GM21737 (cell line): ENCODE data around the gene NIPA2.

Experiments
- ATAC-seq: cut with Tn5 transposase; IDR thresholded peaks from one replicate; pipeline ENCODE4 v1.9.1; 2021; ENCODE audit warnings: mild to moderate bottlenecking, moderate library complexity; ENCODE audit not compliant: unreplicated experiment

NIPA2 gene

DNA sequence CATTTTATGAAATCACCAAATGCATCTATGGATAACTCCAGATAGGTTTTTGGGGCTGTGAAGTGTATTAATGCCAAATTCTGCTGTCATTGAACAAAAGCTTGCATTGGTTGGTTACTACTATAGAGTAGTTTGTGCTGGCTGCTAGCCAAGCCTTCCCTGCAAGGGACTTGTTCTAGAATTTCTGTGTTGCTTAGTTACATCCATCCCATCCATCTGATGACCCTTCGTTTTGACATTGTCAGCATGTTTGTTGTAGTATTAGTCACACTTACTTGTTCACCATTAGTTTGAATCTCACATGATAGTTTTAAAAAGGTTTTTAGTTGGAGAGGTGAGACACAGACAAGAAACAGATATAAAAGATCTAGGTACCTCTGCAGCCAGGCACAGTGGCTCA, 7.0 kb upstream of the NIPA2 start:
- no peak for ATAC-seq

DNA sequence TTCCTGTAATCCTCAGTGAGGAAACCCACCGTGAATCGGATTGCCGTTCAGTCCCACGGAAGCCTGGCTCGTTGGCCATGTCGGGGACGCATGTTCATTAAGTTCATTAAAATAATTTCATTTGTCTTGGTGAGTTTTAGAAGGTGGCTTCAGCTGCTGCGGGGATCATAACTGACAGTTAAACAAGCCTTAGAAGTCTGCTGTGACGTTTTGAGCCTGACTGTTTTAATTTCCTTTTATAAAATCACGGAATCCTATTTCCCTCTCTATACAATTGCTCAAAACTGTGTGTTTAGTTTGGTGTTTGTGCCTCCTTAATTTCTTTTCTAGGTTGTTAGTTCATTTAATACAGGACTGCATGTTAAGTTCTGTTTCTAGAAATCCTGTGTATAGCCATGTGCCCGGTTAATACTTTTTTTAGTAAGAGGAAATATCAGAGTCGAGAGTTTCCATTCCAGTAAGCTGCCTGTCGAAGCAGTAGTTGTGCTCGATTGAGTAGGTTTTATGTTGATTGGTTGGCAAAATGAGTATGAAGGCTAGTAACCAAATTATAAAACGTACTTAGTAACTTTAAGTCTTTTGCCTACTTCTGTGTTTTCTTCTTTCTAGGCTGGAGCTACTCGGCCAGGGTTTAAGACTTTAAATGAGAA, 705 bp downstream of the NIPA2 start:
- ATAC-seq = no peak

DNA sequence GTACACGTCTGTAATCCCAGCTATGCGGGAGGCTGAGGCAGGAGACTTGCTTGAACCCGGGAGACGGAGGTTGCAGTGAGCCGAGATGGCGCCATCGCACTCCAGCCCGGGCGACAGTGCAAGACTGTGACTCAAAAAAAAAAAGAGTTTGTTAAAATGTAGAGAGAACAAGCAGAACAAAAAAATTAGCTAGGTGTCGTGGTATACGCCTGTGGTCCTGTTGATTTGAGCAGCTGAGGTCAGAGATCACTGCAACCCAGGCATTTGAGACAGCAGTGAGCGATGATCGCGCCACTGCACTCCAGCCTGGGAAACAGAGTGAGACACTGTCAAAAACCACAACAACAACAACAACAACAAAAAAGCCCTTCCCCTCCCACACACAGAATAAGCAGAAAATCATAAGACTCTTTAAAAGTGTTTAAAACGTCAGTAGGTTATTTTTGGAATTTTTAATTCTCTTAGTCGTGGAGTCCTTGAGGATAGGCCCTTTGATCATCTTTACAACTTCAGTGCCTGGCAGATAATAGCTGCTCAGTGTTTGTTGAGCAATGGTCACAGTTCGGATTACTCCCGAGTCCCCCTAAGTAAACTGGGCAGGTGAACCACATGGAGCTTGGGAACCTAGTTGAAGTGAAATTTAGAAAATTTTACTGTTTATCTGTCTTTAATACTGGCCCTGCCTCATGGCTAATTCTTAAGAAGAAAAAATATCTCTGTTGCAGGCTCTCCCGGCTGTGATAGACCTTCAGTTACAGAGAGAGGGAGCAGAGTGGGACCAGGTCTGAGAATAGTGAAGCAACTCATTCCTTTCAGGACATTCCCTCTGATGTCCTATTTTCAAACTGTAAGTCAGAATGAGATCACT, 6.2 kb downstream of the NIPA2 start:
- ATAC-seq = no peak

DNA sequence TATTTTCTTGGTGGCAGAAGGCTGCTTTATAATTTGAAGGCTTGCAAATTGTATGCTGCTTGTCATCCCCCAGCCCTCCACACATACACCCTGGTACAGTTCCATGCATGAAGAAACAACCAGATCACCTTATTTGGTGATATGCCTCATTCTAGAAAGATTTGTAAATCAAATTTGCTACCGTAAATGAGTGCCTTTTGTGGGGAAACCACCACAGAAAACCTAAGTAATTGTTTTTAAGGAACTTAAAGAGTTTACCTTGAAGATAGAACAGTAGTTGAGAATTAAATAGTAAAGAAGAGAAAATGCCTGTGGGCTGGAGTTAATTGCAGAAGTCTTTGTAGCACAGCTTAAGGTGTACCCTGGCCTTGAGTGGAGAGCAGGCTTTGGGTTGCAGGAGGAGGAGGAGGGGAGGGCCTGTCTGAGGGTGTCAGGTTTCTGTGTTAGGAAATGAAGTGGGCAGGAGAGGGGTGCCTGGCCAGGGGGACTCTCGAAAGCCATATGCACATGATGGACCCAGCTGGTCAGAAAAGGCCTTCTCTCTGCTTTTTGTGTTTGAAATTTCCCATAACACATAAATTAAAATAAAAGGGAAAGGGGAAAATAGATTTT, 6.9 kb downstream of the NIPA2 start:
- ATAC-seq = no peak

DNA sequence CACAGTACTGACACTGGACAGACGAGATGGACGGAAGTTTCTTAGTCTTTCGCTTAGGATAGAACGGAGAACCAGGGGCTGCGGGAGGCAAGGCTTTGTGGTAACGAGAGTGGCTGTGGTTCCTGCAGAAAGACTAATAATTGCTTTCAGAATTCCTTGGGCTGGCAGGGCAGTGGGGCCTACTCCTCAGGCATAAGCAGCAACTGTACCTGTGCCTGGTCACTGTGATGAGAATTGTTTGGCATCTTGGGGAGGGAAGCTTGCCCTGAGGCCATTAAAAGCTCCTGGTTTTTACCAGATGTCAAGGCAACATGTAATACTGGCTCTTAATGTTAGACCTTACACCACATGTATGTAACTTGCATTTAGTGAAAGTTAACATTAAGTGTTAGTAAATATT, 7.6 kb downstream of the NIPA2 start:
- no peak for ATAC-seq

DNA sequence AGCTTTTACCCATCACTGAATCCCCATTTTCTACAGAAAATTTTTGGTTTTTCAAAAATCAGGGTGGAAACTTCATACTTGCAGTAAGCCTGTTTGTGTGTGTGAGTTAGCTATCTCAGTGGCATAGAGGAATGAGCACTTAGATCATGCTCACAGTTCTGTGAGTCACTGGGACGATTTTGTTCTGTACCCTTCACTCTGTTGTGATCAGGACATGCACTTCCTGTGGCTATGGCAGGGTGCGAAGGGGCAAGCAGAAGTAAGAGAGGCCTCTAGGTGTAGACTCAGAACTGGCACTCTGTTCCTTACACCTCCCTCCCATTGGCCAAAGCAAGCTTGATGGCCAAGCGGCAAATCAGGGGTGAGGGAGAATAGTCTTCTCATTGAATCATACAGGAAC, 11.6 kb downstream of the NIPA2 start:
- ATAC-seq = no peak

DNA sequence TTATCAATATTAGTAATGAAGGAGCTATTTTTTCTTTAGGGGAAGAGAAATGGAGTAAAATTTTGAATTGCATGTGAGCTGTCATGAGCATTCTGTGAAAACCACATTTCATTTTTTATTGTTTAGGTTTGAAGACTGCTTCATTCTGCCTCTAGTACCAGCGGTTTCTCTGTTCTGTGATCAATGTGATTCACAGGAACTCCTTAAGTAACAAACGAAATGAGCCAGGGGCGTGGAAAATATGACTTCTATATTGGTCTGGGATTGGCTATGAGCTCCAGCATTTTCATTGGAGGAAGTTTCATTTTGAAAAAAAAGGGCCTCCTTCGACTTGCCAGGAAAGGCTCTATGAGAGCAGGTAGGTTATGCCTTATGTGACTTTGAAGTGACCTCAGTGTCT, 13.0 kb downstream of the NIPA2 start:
- no peak for ATAC-seq

DNA sequence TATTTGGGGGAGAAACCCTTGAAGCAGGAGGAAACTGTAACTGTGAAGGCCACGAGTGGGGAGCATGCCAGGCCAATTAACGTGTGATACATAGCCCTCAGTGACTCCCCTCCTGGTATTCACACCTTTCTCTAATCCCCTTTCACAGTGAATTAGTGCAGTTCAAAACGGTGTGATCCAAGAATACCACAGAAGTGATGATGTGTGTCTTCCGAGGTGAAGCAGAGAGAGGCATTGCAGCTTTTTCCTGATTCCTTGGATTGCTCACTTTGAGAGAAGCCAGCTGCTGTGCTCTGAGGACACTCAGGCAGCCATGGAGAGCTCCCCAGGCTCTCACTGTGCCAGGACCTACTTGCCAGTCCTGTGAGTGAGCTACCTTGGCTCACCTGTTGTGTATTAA, 17.3 kb downstream of the NIPA2 start:
- no peak for ATAC-seq

DNA sequence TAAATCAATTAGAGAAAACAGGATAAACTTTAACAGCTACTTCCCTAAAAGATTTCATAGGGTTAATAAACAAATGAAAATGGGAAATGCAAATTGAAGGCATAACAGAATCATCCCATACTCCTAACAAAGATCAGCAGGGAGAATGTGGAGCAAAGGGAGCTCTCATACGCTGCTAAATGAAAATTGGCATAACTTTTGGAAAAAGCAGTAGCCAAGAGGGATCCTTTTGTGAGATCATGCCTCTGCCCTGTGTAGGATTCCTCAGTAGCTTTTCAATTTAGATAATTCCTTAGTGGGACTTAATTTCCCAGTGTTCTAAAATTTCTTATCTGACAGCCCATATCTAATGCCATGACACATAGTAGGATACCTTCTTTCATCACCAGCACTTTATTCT, 18.2 kb downstream of the NIPA2 start:
- ATAC-seq = no peak

DNA sequence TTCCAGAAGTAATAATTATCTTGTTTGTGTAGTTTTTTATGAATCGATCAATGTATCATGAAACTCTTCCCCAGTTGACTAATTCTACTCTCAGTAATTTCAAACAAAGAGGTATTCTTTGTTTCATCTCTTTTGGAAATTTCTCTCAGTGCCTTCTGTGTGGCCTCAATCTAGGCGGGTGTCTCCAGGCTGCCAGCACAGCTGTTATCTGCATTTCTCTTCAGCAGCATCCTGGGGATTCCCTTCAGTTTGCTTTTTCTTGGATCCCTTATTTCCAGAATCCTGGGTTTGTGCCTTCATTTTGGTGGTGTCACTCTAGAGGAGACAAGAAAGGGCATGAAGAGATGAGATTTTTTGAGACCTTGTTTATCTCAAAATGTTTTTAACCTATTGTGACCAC, 22.7 kb downstream of the NIPA2 start:
- no peak for ATAC-seq

DNA sequence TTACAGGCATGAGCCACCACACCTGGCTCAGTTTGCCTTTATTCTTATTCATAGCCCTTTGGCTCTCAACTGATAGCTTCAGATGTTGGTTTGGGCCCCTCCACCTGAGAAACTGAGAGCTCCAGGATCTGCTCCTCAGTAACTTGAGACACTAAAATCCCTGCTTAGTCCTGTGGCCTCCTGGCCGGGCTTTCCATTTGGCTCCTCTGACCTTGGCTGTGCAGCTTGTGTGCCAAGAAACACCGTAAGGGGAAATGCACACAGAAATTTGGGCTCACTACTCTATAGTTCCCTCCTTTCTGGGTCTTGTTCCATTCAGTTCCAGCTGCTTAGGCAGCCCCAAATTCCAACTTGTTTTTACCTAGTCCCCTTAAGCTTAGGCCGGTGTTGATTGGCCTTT, 24.9 kb downstream of the NIPA2 start:
- ATAC-seq = no peak

DNA sequence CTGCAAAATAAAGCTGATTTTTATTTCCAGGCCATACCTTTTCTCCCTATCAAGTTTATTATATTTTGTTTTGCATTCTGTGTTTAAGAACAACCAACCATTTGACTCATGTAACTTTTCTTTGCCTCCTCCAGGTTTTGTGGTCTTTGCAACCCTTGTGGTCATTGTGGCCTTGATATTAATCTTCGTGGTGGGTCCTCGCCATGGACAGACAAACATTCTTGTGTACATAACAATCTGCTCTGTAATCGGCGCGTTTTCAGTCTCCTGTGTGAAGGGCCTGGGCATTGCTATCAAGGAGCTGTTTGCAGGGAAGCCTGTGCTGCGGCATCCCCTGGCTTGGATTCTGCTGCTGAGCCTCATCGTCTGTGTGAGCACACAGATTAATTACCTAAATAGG, 27.6 kb downstream of the NIPA2 start:
- no peak for ATAC-seq

DNA sequence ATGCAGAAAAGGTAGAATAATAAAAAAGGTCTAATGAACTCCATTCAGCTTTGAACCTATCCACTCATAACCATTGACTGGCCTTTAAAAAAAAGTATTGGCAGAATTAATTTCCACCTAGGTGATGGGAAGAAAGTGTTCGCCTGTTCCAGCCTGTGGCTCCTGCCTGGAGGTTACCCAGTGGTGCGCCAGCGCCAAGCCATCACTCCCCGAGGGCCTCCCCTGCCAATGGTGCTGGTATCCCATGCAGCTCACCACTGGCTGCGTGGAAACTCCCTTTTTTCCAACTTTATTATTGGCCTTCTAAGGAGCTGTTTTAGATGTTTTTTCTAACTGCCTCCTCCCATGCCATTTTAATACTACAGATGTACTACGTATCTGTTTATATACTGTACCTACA, 29.4 kb downstream of the NIPA2 start:
- no peak for ATAC-seq

DNA sequence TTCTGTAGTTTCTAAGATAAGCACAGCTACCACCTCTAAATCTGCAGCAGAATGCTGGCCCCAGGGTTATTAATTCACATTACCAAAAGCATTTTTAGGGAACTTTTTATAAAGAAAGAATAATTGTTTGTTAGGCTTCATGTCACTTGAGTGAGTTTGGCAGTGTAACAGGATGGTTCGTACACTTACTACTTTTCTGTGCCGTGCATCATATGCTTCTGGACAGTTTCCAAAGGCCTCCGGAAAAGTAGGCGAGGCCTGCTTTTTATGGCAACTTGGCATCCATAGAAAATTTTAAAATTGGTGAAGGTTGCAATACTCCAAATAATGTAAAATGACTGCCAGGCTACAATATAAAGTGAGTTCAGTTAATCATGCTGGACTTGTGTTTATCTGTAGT, 30.0 kb downstream of the NIPA2 start:
- ATAC-seq = no peak

DNA sequence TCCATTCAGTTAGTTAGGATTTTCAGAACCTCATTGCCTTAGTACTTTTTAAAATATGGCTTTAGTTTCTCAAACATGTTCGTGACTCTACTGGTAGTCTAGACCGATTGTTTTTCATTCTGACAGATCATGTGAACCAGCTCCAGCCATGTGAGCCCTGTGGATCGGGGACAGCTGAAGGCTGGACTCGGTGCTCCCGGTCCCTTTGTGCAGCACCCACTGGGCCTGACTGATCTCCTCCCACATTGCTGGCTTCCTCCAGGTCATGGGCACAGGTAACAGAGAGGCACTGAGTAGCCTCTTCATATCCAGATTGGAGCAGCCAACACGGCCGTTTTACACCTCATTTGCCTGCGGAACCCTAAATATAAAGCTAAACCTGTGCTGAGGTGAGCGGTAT, 30.5 kb downstream of the NIPA2 start:
- ATAC-seq = no peak

DNA sequence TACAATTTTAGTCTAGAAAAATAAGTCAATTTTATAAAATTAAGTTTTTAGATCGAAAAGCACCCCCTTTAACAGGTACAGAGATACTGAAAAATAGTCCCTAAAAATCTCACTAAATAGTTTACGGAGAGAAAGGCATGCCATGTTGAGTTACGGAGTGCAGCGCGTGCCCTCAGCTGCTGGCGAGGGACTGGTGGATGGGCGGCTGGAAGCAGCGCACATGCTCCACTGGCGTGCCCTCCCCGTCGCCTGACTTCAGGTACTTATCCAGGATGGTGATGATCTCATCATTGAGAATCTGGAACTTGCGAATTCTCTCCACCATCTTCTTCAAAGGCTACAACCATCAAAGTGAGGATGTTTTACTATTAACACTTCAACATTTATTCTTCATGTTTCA, 31.4 kb downstream of the NIPA2 start:
- ATAC-seq = no peak

DNA sequence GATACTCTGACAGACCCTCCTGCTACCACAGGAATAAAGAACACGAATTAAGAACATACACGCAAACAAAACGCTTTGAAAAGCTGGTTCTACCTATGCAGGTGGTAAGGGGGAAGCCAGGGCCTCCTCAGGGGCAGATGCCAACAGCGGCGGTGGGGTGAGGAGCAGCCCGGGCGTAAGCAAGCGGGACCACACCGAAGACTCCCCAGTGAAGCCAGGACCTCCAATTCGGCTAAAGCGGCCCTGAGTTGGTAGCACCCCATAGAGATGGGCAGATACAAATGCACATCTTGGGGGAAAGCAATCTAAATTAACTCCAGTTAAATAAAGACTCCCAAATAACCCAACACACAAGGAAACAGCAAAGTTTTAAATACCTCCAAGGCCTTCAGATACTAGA, 32.4 kb downstream of the NIPA2 start:
- no peak for ATAC-seq

DNA sequence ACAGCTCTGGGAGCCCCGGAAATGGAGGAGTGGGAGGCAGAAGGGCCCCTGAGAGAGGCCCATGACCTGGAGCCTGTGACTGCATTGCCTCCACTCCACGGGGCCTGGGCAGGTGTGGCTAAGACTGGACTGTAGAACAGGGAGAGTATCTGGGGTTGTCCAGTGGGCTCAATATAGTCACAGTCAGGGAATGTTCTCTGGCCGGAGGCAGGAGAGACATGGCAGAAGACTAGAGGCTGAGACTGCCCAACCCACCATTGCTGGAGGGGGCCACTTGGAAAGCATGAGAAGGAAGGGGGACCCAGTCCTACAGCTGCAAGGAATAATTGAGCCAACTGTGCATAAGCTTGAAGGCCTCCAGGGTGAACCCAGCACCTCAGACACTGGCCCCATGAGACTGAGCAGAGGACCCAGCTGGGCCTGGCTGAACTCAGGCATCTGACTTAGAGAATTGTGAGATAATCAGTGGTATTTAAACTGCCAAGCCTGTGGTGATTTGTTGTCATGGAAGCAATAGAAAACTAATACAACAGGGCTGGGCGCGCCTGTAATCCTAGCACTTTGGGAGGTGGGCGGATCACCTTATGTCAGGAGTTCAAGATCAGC, 33.1 kb downstream of the NIPA2 start:
- ATAC-seq = no peak

DNA sequence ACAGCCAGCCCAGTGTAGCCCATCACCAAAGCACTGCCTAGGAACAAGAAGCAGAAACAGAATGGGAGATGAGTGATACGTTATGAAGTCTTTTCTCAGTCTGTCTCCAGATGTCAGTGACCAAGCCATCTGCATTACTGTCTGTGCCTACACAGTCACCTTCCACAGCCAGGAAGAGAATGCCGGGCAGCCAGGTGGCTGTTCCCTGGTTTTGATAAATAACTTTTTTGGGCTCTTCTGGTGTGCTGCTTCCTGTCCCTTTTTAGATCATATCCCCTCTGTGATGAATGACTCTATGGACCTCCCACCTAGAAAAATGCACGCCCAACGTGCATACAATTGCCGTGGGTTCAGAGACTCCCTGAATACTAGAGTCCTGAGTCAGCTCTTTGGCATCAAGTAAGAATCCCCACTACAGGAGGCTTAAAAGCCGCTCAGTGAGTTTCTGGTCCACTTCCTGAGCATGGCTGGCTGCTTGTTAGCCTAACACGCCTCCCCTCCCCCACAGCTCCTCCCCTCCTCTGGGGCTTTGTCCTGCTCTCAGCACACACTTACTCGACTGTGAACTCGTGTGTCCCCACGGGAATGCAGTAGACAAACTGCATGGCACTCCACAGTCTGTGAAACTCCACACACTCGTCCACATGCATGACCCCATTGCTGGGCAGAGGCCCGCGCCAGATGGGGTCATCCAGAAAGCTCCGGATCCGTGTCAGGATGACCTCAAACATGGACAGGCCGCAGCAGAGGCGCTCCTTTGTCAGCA, 34.7 kb downstream of the NIPA2 start:
- no peak for ATAC-seq

DNA sequence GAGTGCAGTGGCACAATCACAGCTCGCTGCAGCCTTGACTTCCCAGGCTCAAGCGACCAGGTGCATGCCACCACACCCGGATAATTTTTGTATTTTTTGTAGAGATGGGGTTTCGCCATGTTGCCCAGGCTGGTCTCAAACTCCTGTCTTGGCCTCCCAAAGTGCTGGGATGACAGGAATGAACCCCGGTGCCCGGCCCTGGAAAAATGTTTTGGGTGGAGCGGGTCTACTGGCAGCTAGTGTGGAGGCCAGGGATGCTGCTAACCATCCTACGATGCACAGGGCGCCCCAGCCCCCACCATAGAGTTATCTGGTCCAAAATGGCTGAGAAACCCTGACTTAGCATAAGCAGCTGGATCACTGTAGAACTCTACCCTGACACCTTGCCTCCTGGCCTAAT, 35.4 kb downstream of the NIPA2 start:
- no peak for ATAC-seq

DNA sequence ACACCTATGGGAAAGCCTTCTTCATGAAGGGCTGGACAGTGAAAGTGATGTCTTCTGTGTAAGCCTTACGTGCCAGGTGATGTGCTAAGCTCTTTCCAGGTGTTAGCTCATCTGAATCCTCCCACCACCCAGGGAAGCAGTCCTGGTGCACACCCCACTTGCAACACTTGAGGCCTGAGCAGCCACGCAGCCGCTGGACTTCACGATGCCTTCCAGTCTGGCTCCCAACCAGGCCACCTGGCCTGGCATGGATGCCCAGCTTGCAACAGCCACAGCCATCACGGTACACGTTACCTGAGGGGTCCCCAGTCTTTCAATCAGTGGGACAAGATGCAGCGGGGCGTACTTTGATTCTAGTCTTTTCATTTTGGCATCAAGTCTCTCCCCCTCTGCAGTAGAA, 35.8 kb downstream of the NIPA2 start:
- no peak for ATAC-seq
